MG63 (cell line): ENCODE measurements around the gene CRK. TPM values are rescaled to one million over a fixed set of nuclear protein-coding genes. Genes with fewer than 3 reads are reported as not detected.
"Not testable (repeated sequence)": the region's sequence is repeated elsewhere in the genome, so short reads cannot be mapped to it uniquely, and the experiment has no call there.

Experiments
- DNase-seq: peaks from one replicate; pipeline ENCODE4 v3.0.0-alpha.2; 2020
- H3K27me3 ChIP-seq: fragments of 250-450 bp; sonication (Bioruptor Pico); 2 replicates; pipeline ENCODE4 v1.5.1; 2020; ENCODE audit warnings: mild to moderate bottlenecking, moderate library complexity
- H3K36me3 ChIP-seq: fragments of 250-450 bp; sonication (Bioruptor Pico); 2 replicates; pipeline ENCODE4 v1.5.1; 2020; ENCODE audit warnings: mild to moderate bottlenecking, moderate library complexity
- H3K4me3 ChIP-seq: fragments of 250-450 bp; sonication (Bioruptor Pico); 2 replicates; pipeline ENCODE4 v1.5.1; 2020; ENCODE audit warnings: mild to moderate bottlenecking, moderate library complexity
- H3K9me3 ChIP-seq: fragments of 250-450 bp; sonication (Bioruptor Pico); 2 replicates; pipeline ENCODE4 v1.5.1; 2020; ENCODE audit warnings: mild to moderate bottlenecking, moderate library complexity
- total RNA-seq: library from RNA; depleted of rRNA; stranded (reverse); fragments of >200 nt; shearing (Covaris generic); gene quantifications from 2 replicates; pipeline ENCODE4 v1.2.3, GENCODE V29; 2014; ENCODE audit warnings: low replicate concordance

CRK gene
- total RNA-seq, 1 experiment from 2014 or later: 35.1 TPM

DNA sequence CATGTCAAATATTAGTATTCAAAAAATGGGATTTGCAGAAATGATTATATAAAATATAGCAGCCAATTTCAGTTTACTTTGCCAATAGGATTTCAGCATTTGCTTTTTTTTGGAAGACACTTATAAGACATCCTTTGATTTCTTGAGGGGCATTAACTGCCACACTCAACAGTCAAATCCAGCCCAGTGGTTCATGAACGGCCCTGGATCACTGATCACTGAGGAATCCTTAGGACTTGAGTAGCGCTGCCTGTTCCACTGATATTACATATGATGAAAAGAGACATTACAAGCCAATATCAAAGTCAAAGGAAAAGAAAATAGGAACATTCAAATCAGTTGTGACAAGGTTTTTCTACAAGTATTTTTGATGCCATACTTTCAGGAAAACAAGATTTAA, 35.1 kb downstream of the CRK start:
- Histone ChIP-seq H3K9me3 (no peaks in the 10 kb centered on the region), H3K4me3 (no peak overlapping the region), H3K36me3 (peaks cover 23% of the 10 kb centered on the region), H3K27me3 (no peaks in the 10 kb centered on the region)
- no peak for DNase-seq

DNA sequence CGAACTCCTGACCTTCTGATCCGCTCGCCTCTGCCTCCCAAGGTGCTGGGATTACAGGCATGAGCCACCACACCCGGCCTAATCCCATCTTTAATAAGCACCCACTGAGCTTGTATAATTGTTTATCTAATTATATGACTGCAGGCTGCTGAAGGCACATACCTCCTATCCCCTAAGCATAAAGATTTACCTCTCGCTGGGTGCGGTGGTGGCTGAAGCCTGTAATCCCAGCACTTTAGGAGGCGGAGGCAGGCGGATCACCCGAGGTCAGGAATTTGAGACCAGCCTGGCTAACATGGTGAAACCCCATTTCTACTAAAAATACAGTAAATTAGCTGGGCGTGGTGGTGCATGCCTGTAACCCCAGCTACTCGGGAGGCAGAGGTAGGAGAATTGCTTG, 35.9 kb downstream of the CRK start:
- H3K4me3 ChIP-seq: no peak overlapping the region
- DNase-seq: no peak
- no peaks in the 10 kb centered on the region for H3K27me3 ChIP-seq
- H3K36me3 ChIP-seq: peaks cover 23% of the 10 kb centered on the region
- H3K9me3 ChIP-seq: no peaks in the 10 kb centered on the region

DNA sequence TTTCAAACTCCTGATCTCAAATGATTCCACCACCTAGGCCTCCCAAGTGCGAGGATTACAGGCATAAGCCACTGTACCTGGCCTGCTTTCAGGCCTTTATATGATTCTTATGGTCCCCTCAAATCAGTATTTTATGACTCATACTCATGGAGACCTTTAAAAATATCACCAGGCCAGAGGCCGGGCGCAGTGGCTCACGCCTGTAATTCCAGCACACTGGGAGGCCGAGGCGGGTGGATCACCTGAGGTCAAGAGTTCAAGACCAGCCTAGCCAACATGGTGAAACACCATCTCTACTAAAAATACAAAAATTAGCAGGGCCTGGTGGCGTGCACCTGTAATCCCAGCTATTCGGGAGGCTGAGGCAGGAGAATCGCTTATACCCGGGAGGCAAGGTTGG, 37.6 kb downstream of the CRK start:
- not testable (repeated sequence) for H3K9me3 ChIP-seq, H3K27me3 ChIP-seq, H3K4me3 ChIP-seq, DNase-seq
- H3K36me3 ChIP-seq: peaks cover 23% of the 10 kb centered on the region

DNA sequence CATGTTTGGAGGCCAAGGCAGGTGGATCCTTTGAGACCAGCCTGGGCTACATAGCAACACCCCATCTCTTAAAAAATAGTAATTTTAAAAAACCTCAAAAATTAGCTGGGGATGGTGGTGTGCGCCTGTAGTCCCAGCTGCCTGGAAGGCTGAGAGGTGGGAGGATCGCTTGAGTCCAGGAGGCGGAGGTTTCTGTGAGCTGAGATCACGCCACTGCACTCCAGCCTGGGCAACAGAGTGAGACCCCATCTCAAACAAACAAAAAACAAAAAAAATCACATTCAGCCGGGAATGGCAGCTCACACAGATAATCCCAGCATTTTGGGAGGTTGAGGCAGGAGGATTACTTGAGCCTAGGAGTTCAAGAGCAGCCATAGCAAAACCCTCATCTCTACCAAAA, 39.6 kb downstream of the CRK start:
- H3K9me3 ChIP-seq: no peaks in the 10 kb centered on the region
- peaks cover 12% of the 10 kb centered on the region for H3K36me3 ChIP-seq
- H3K4me3 ChIP-seq: no peak overlapping the region
- no peaks in the 10 kb centered on the region for H3K27me3 ChIP-seq
- no peak for DNase-seq

DNA sequence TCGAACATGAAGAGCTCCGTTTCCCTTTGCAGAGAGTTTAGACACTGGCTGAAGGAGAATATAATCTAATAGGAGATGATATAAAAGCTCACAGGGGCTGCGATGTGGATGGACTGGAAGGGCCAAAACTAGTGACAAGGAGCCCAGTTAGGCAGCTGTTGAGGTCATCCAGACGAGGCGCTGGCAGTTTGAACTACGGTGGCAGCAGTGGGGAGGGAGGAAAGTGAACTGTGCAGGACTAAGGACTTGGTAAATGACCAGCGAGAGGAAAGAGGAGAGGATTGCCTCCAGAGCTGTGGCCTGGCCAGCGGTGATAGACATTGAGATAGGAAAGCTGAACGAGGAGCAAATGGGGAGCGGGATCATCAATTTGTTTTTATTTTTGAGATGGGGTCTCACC, 41.4 kb downstream of the CRK start:
- Histone ChIP-seq H3K36me3 (no peaks in the 10 kb centered on the region; the same call in 1 of the 2 replicates), H3K9me3 (no peaks in the 10 kb centered on the region), H3K4me3 (no peak overlapping the region), H3K27me3 (no peaks in the 10 kb centered on the region)
- DNase-seq: no peak

DNA sequence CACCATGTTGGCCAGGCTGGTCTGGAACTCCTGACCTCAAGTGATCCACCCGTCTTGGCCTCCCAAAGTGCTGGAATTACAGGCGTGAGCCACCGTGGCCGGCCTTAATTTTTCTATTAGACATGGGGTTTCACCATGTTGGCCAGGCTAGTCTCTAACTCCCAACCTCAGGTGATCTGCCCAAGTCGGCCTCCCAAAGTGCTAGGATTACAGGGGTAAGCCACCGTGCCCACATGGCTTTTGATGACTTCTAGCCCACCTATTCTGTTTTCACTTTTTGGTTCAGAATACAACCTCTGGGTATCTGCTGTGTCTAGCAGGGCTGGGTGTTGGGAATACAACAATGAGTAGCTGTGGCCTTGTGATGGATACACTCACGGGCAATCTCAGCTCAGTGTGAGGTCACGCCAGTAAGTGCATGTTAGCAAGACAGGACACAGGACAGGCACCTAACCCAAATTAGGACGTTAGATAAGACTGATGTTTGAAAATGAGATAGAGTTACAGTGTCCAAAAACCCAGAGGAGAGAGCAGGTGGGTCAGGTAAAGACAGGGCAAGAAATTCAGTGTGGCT, 41.9 kb downstream of the CRK start:
- Histone ChIP-seq H3K36me3 (no peaks in the 10 kb centered on the region), H3K4me3 (no peak overlapping the region), H3K27me3 (no peaks in the 10 kb centered on the region), H3K9me3 (no peaks in the 10 kb centered on the region)
- DNase-seq: no peak

DNA sequence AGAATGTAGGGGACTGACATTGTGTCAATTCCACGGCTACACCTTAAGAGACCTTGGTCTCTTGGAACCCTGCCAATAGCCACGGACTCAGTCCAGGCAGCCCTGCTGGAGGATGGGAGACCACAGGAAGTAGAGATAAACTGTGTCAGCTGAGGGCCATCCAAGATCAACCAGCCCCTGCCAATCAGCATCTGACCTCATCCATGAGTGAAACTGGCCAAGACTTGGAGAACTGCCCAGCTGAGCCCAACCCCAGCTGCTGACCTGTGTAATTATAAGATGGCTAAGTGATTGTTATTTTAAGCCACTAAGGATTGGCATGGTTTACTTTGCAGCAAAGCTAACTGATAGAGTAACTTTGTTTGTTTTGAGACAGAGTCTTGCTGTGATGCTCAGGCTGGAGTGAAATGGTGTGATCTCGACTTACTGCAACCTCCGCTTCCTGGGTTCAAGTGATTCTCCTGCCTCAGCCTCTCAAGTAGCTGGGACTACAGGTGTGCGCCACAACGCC, 42.7 kb downstream of the CRK start:
- DNase-seq: peak; percentile 92
- no peaks in the 10 kb centered on the region for H3K9me3 ChIP-seq
- H3K4me3 ChIP-seq: peak overlapping the region; percentile 4; the same call in 1 of the 2 replicates
- H3K27me3 ChIP-seq: no peaks in the 10 kb centered on the region
- H3K36me3 ChIP-seq: no peaks in the 10 kb centered on the region

DNA sequence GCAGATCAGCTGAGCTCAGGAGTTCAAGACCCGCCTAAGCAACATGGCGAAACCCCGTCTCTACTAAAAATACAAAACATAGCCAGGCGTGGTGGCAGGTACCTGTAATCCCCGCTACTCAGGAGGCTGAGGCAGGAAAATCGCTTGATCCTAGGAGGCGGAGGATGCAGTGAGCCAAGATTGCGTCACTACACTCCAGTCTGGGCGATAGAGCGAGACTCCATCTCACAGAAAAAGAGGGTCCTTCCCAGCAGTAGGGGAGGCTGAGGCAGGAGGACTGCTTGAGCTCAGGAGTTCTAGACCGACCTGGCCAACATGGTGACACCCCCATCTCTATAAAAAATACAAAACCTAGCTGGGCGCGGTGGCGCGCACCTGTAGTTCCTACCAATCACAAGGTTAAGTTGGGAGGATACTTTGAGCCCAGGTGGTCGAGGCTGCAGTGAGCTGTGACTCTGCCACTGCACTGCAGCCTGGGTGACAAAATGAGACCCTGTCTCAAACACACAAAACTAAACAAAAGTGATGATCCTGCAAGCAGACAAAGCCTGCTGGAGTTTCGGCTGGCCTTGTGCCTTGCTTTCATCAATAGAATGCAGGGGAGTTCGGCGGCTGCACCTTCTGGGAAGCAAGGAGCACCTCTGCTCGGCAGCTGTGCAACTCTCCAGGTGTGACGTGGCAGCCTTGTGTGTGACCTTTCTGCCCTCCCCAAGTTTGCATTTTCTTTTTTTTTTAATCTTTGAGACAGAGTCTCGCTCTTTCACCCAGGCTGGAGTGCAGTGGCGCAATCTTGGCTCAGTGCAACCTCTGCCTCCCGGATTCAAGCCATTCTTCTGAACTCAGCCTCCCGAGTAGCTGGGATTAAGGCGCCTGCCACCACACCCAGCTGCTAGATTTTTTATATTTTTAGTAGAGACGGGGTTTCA, 43.6 kb downstream of the CRK start:
- no peaks in the 10 kb centered on the region for H3K36me3 ChIP-seq
- DNase-seq: peak; percentile 56
- H3K27me3 ChIP-seq: no peaks in the 10 kb centered on the region
- 0 out of 2 replicates have a peak overlapping the region, but pooled peaks have one; percentile 4 for H3K4me3 ChIP-seq
- no peaks in the 10 kb centered on the region for H3K9me3 ChIP-seq

DNA sequence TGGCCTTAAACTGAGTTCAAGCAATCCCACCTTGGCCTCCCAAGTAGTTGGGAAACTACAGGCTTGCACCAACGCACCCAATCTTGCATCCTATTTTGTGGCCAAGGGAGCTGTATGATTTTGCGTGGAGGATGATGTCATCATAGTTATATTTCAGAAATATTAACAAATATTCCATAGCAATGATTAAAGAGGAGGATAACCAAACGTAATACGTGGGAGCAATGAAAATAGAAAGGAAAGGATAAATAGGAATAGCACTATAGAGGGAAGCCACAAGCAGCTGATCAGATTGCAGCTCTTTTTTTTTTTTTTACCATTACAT, 53.8 kb downstream of the CRK start:
- H3K27me3 ChIP-seq: no peaks in the 10 kb centered on the region
- H3K36me3 ChIP-seq: peaks cover 17% of the 10 kb centered on the region
- H3K9me3 ChIP-seq: no peaks in the 10 kb centered on the region
- H3K4me3 ChIP-seq: no peak overlapping the region
- DNase-seq: no peak

DNA sequence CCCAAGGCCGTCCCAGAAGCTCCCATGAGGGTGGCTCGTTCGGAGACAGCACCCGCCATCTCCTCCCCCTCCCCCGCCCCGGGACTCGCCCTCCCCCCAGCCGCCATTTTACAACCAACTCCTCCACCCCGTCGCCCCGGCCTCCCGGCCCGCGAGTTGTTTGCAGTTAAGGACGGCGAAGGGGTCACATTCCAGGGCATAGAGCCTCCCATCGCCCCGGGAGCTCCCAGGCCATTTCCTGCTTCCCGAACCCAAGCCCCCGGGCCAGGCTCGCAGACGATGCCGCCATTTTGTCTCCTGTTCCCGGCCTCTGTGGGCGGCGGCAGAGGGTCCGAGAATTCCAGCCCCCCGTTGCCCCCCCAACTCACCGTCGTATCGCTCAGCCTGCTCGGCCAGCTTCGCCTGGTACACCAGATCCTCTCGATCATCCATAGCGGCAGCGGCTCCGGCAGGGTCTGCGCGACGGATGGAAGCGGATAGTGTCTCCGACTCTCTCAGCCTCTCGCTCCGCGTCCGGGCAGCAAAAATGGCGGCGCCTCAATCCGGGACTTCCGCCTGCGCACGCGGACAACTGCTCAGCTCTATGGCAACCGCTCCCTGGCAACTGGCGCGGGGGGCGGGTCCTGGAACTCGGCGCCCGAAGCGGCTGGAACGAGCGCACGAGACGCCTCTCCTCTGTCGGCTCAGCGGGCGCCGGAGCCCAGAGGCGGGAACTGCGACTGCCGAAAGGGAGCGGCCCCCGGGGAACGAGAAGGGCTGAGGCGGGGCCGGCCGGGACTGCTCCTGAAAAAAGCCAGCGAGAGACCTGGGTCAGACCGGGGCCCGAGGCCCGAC, 56.1 kb downstream of the CRK start, which contains the start of gene YWHAE:
YWHAE (minus strand) TSS at position 544 of the 834 bp plus-strand sequence; CDS start at position 432, 112 bp downstream.
- Histone ChIP-seq H3K9me3 (no peaks in the 10 kb centered on the region), H3K36me3 (peaks cover 34% of the 10 kb centered on the region), H3K4me3 (peak within 1 kb of the TSS; percentile 94), H3K27me3 (no peaks in the 10 kb centered on the region)
- peak; percentile 95 for DNase-seq

DNA sequence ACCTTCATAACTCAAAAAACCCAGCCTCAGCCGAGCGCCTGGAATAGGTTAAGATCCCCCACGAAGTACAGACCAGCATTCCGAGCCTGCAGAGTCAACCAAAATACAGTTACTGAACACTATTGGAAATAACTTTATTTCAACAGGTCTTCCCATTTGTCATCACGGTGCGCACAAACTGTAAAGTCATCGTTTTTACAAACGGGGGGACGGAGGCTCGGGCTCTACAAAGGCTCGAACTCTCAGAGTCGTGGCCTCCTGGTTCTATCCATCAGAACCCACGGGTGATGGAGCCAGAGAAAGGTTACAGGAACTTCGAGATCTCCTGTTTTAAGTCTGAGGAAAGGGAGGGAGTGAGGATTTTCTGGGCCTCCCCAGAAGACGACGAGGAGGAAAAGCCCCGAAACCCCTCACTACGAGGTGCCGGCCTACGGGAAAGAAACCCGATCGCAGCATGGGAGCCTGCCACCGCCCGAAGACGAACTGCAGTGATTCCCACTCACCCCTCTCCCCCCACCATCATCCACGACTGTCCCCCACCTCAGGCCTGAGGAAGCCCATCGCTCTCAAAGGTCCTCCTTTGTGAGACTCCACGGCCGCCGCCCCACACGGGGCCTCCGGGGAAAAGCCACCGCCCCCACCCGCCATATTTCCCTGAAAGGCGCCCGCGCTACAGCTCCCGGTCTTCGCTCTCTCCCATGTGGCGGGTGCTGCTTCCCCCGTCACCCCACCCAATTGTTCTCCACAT, 56.9 kb downstream of the CRK start:
- DNase-seq: no peak
- peaks cover 34% of the 10 kb centered on the region for H3K36me3 ChIP-seq
- no peaks in the 10 kb centered on the region for H3K9me3 ChIP-seq
- H3K4me3 ChIP-seq: peak overlapping the region; percentile 94
- H3K27me3 ChIP-seq: no peaks in the 10 kb centered on the region

DNA sequence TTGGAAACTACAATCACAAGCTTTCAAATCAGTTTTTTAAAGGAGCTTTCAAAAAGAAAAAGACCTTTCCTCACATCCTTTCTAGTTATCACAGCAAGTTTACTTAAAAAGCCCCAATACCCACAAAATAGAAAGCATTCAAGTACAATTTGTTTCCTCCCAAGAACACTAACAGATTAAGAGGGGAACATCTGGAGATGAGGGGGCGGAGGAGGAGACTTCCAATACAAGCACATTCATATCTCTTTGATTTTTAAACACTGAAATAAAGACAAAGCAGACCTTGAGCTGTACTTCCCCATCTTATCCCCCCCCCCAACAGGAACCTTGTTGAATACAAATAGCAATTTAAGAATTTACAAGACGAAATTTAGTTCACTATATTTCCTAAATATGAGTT, 58.0 kb downstream of the CRK start:
- Histone ChIP-seq H3K4me3 (peak overlapping the region; percentile 94), H3K27me3 (no peaks in the 10 kb centered on the region), H3K36me3 (peaks cover 34% of the 10 kb centered on the region), H3K9me3 (no peaks in the 10 kb centered on the region)
- no peak for DNase-seq

DNA sequence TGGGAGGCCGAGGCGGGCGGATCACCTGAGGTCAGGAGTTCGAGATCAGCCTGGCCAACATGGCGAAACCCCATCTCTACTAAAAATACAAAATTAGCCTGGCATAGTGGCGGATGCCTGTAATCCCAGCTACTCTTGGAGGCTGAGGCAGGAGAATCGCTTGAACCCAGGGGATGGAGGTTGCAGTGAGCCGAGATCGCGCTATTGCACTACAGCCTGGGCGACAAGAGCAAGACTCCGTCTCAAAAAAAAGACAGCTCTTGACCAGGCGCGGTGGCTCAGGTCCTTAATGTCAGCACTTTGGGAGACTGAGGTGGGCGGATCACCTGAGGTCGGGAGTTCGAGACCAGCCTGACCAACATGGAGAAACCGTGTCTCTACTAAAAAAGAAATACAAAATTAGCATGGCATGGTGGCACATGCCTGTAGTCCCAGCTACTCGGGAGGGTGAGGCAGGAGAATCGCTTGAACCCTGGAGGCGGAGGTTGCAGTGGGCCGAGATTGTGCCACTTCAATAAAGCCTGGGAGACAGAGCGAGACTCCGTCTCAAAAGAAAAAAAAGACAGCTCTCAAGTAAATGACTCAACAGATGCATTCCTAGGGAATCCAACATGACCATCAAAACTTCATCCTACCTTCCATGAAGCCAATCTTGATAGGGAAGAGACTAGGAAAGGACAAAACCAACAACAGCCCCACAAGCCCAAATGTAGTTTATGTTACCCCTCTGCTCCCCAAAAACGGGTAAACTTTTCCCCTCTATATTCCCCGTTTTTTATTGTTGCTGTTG, 60.0 kb downstream of the CRK start:
- H3K36me3 ChIP-seq: peaks cover 34% of the 10 kb centered on the region
- not testable (repeated sequence) for DNase-seq

DNA sequence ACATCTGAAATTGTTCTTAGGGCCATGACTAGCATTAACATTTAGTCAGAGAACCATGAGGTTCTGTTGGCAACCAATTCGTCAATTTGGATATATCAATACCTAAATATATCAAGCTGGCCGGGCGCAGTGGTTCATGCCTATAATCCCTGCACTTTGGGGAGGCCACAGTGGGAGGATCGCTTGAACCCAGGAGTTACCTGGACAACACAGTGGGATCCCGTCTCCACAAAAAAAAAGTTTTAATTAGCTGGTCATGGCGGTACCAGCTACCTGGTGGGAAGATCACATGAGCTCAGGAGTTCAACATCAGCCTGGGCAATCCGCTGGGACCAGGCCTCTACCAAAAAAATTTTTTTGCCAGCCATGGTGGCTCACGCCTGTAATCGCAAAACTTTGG, 64.5 kb downstream of the CRK start:
- Histone ChIP-seq H3K9me3 (no peaks in the 10 kb centered on the region), H3K36me3 (peaks cover 15% of the 10 kb centered on the region), H3K27me3 (no peaks in the 10 kb centered on the region), H3K4me3 (no peak overlapping the region)
- no peak for DNase-seq

More for the DNA sequence above, 60.0 kb downstream of the CRK start:
- H3K9me3 ChIP-seq, H3K4me3 ChIP-seq, H3K27me3 ChIP-seq: not testable (repeated sequence)

DNA sequence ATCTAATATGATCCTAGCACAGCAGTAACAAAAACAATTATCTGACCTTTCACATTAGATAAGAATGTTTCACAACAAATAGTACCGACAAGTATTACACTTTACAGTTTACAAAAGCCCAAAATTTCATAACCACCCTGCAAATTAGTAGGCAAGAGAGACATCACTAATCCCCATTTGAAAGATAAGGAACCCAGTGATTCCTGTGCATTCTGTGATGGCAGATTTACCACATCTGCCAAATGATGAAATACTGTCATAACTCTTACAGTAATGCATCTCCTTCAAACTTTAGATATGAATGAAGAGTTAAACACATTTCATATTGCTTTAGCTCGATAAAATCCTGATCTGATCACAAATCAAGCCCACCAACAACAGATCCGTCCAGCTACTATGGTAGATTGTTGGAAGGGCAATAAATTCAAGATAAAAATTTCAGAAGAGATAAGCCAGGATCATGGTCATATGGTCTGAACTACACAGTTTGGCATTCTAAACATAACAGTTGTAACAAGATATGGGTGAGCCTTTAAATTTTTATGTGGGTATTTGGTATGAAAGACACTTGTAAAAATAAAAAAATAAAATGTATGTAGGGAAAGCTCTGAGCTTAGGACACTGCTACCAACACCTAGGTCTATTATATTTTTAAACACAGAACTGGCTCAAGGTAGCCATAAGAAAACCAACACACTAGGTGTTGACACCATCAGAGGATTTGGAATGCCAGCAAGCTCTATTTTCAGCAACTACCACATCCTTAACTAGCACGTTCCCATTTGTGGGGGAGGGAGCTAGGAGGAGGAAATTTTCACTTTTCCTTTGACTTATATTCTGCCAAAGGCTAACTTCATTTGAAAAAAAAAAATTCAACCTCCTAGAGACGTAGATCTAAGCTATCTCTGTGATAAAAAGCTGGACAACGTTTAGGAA, 65.3 kb downstream of the CRK start:
- Histone ChIP-seq H3K27me3 (no peaks in the 10 kb centered on the region), H3K9me3 (no peaks in the 10 kb centered on the region), H3K36me3 (peaks cover 6% of the 10 kb centered on the region), H3K4me3 (no peak overlapping the region)
- no peak for DNase-seq
